ENCODE measurements around the gene SVEP1. TPM values are rescaled to one million over a fixed set of nuclear protein-coding genes. Genes with fewer than 3 reads are reported as not detected.
A peak's percentile ranks its signal among the peaks of the same experiment; 100 is the strongest.

SVEP1 gene
- total RNA-seq (under 1 TPM in 2 of 5 experiments, not detected in 3; 0.08 to 0.22 TPM), polyA plus RNA-seq (not detected), total RNA-seq (not detected)

GRCh38 chr9:110579034-110579861 is at the start of gene SVEP1:
Gene SVEP1 (minus strand): TSS chr9:110579741. CDS start chr9:110579543, 198 bp downstream.
- ChIA-PET CTCF (no interaction called here), POLR2A (no interaction called here)
- no peaks in the 10 kb centered on the region for H3K27me3 ChIP-seq (ENCODE audit: control insufficient read depth in 2 of 2, insufficient read depth in 2 of 2, low read length in 2 of 2)
- ATAC-seq (no peak), DNase-seq (no peak)
- H3K4me1 Mint-ChIP-seq, result peaks cover 0 to 4% (median 0%) of the 10 kb centered on the region in 7 donors
- no peaks in the 10 kb centered on the region for H3K4me1 ChIP-seq (ENCODE audit: control insufficient read depth in 2 of 2, insufficient read depth in 2 of 2, low read length in 2 of 2)
- no peak within 1 kb of the TSS for H3K27ac ChIP-seq (ENCODE audit: low read depth, low read length)
- H3K27ac Mint-ChIP-seq, result no peak within 1 kb of the TSS
- H3K9me3 Mint-ChIP-seq, result peaks cover 0 to 10% (median 0%) of the 10 kb centered on the region in 11 donors
- peaks cover 37 to 47% (median 38%) of the 10 kb centered on the region in 5 donors for H3K27me3 Mint-ChIP-seq
- H3K4me3 ChIP-seq (ENCODE audit: low read length), result no peak within 1 kb of the TSS
- no peaks in the 10 kb centered on the region for H3K36me3 ChIP-seq (ENCODE audit: control insufficient read depth in 2 of 3, insufficient read depth in 3 of 3, low read length in 3 of 3)
- intact Hi-C loops (cut with micrococcal nuclease), result no loop called here
- no peaks in the 10 kb centered on the region for H3K9me3 ChIP-seq (ENCODE audit: control insufficient read depth in 2 of 3, low read length in 3 of 3)
- peaks cover 0 to 4% (median 0%) of the 10 kb centered on the region in 5 donors for H3K36me3 Mint-ChIP-seq
- H3K4me3 Mint-ChIP-seq, result peak within 1 kb of the TSS in 1 of 10 donors; percentile 51

- H3K27ac ChIP-seq (ENCODE audit: low read depth, low read length), result no peak overlapping the region
- POLR2A ChIA-PET, result no interaction called here
- H3K36me3 ChIP-seq (ENCODE audit: control insufficient read depth in 2 of 3, insufficient read depth in 3 of 3, low read length in 3 of 3), result no peaks in the 10 kb centered on the region
- no peaks in the 10 kb centered on the region for H3K27me3 ChIP-seq (ENCODE audit: control insufficient read depth in 2 of 2, insufficient read depth in 2 of 2, low read length in 2 of 2)
- H3K27me3 Mint-ChIP-seq, result no peaks in the 10 kb centered on the region
- no peak overlapping the region for H3K27ac Mint-ChIP-seq
- ATAC-seq, result no peak
- peaks cover 0 to 6% (median 0%) of the 10 kb centered on the region in 11 donors for H3K9me3 Mint-ChIP-seq
- no peak for DNase-seq
- no peaks in the 10 kb centered on the region for H3K4me1 Mint-ChIP-seq
- CTCF ChIA-PET, result no interaction called here
- intact Hi-C loops (cut with micrococcal nuclease), result loop anchor here in 1 of 2 donors (10.0 kb wide), 2 partner anchors 171 to 1181 kb away; no protein-coding TSS in a partner anchor
- no peak overlapping the region for H3K4me3 Mint-ChIP-seq
- H3K4me3 ChIP-seq (ENCODE audit: low read length), result no peak overlapping the region
- H3K9me3 ChIP-seq (ENCODE audit: control insufficient read depth in 2 of 3, low read length in 3 of 3), result no peaks in the 10 kb centered on the region
- no peaks in the 10 kb centered on the region for H3K4me1 ChIP-seq (ENCODE audit: control insufficient read depth in 2 of 2, insufficient read depth in 2 of 2, low read length in 2 of 2)
- H3K36me3 Mint-ChIP-seq, result no peaks in the 10 kb centered on the region
Measured at GRCh38 chr9:110626101-110626829, 46.7 kb upstream of the SVEP1 start.

- Histone ChIP-seq H3K36me3 (ENCODE audit: control insufficient read depth in 2 of 3, insufficient read depth in 3 of 3, low read length in 3 of 3) (no peaks in the 10 kb centered on the region), H3K27ac (ENCODE audit: low read depth, low read length) (no peak overlapping the region), H3K9me3 (ENCODE audit: control insufficient read depth in 2 of 3, low read length in 3 of 3) (no peaks in the 10 kb centered on the region), H3K4me1 (ENCODE audit: control insufficient read depth in 2 of 2, insufficient read depth in 2 of 2, low read length in 2 of 2) (no peaks in the 10 kb centered on the region), H3K4me3 (ENCODE audit: low read length) (no peak overlapping the region), H3K27me3 (ENCODE audit: control insufficient read depth in 2 of 2, insufficient read depth in 2 of 2, low read length in 2 of 2) (no peaks in the 10 kb centered on the region)
- intact Hi-C loops (cut with micrococcal nuclease), result loop anchor here in 1 of 2 donors (1.0 to 10.0 kb wide), 5 partner anchors 169 to 1179 kb away; no protein-coding TSS in a partner anchor
- H3K27me3 Mint-ChIP-seq, result no peaks in the 10 kb centered on the region
- no peaks in the 10 kb centered on the region for H3K36me3 Mint-ChIP-seq
- ATAC-seq, result no peak
- no peaks in the 10 kb centered on the region for H3K4me1 Mint-ChIP-seq
- ChIA-PET CTCF (interaction anchor here (0.7 to 1.2 kb wide), 2 partner anchors 74 to 440 kb away, joined by 3 read pairs; no protein-coding TSS in a partner anchor), POLR2A (no interaction called here)
- no peak overlapping the region for H3K27ac Mint-ChIP-seq
- peak in 3 of 9 donors; percentile 3 to 16 (median 5) for DNase-seq
- no peaks in the 10 kb centered on the region for H3K9me3 Mint-ChIP-seq
- H3K4me3 Mint-ChIP-seq, result peak overlapping the region in 1 of 10 donors; percentile 42
Measured at GRCh38 chr9:110623462-110624025, 44.0 kb upstream of the SVEP1 start.

GRCh38 chr9:110622368-110622767 is 42.8 kb upstream of the SVEP1 start:
- intact Hi-C loops (cut with micrococcal nuclease), result loop anchor here in 1 of 2 donors (5.0 to 10.0 kb wide), 4 partner anchors 168 to 1178 kb away; no protein-coding TSS in a partner anchor
- POLR2A ChIA-PET, result no interaction called here
- ATAC-seq, result no peak

GRCh38 chr9:110620726-110621125 is 41.2 kb upstream of the SVEP1 start:
- H3K27me3 Mint-ChIP-seq, result peaks cover 0 to 4% (median 0%) of the 10 kb centered on the region in 5 donors
- Histone ChIP-seq H3K27ac (ENCODE audit: low read depth, low read length) (no peak overlapping the region), H3K4me1 (ENCODE audit: control insufficient read depth in 2 of 2, insufficient read depth in 2 of 2, low read length in 2 of 2) (no peaks in the 10 kb centered on the region), H3K27me3 (ENCODE audit: control insufficient read depth in 2 of 2, insufficient read depth in 2 of 2, low read length in 2 of 2) (no peaks in the 10 kb centered on the region), H3K4me3 (ENCODE audit: low read length) (no peak overlapping the region), H3K9me3 (ENCODE audit: control insufficient read depth in 2 of 3, low read length in 3 of 3) (no peaks in the 10 kb centered on the region), H3K36me3 (ENCODE audit: control insufficient read depth in 2 of 3, insufficient read depth in 3 of 3, low read length in 3 of 3) (no peaks in the 10 kb centered on the region)
- ATAC-seq (no peak), DNase-seq (no peak)
- no peak overlapping the region for H3K4me3 Mint-ChIP-seq
- H3K27ac Mint-ChIP-seq, result no peak overlapping the region
- no peaks in the 10 kb centered on the region for H3K4me1 Mint-ChIP-seq
- no peaks in the 10 kb centered on the region for H3K9me3 Mint-ChIP-seq
- intact Hi-C loops (cut with micrococcal nuclease), result loop anchor here in 1 of 2 donors (5.0 to 10.0 kb wide), 4 partner anchors 166 to 1176 kb away; no protein-coding TSS in a partner anchor
- ChIA-PET CTCF (no interaction called here), POLR2A (no interaction called here)
- no peaks in the 10 kb centered on the region for H3K36me3 Mint-ChIP-seq

More at GRCh38 chr9:110622368-110622767, 42.8 kb upstream of the SVEP1 start:
- Mint-ChIP-seq H3K27ac (no peak overlapping the region), H3K36me3 (no peaks in the 10 kb centered on the region), H3K27me3 (no peaks in the 10 kb centered on the region), H3K4me3 (no peak overlapping the region), H3K9me3 (no peaks in the 10 kb centered on the region), H3K4me1 (no peaks in the 10 kb centered on the region)
- Histone ChIP-seq H3K9me3 (ENCODE audit: control insufficient read depth in 2 of 3, low read length in 3 of 3) (no peaks in the 10 kb centered on the region), H3K4me1 (ENCODE audit: control insufficient read depth in 2 of 2, insufficient read depth in 2 of 2, low read length in 2 of 2) (no peaks in the 10 kb centered on the region), H3K27me3 (ENCODE audit: control insufficient read depth in 2 of 2, insufficient read depth in 2 of 2, low read length in 2 of 2) (no peaks in the 10 kb centered on the region), H3K36me3 (ENCODE audit: control insufficient read depth in 2 of 3, insufficient read depth in 3 of 3, low read length in 3 of 3) (no peaks in the 10 kb centered on the region), H3K27ac (ENCODE audit: low read depth, low read length) (no peak overlapping the region), H3K4me3 (ENCODE audit: low read length) (no peak overlapping the region)
- CTCF ChIA-PET, result interaction anchor here (1.2 kb wide), 1 partner anchor 439 kb away, joined by 3 read pairs; no protein-coding TSS in a partner anchor
- no peak for DNase-seq

GRCh38 chr9:110619831-110620230 is 40.3 kb upstream of the SVEP1 start:
- H3K36me3 ChIP-seq (ENCODE audit: control insufficient read depth in 2 of 3, insufficient read depth in 3 of 3, low read length in 3 of 3), result no peaks in the 10 kb centered on the region
- ChIA-PET CTCF (no interaction called here), POLR2A (no interaction called here)
- H3K4me1 Mint-ChIP-seq, result no peaks in the 10 kb centered on the region
- no peak for DNase-seq
- H3K27me3 Mint-ChIP-seq, result peaks cover 0 to 4% (median 0%) of the 10 kb centered on the region in 5 donors
- H3K9me3 ChIP-seq (ENCODE audit: control insufficient read depth in 2 of 3, low read length in 3 of 3), result no peaks in the 10 kb centered on the region
- no peak overlapping the region for H3K4me3 Mint-ChIP-seq
- no peaks in the 10 kb centered on the region for H3K9me3 Mint-ChIP-seq
- intact Hi-C loops (cut with micrococcal nuclease), result loop anchor here in 1 of 2 donors (5.0 to 10.0 kb wide), 4 partner anchors 165 to 1175 kb away; no protein-coding TSS in a partner anchor
- H3K4me1 ChIP-seq (ENCODE audit: control insufficient read depth in 2 of 2, insufficient read depth in 2 of 2, low read length in 2 of 2), result no peaks in the 10 kb centered on the region
- H3K27ac ChIP-seq (ENCODE audit: low read depth, low read length), result no peak overlapping the region
- no peaks in the 10 kb centered on the region for H3K36me3 Mint-ChIP-seq
- no peak overlapping the region for H3K27ac Mint-ChIP-seq
- no peak overlapping the region for H3K4me3 ChIP-seq (ENCODE audit: low read length)
- no peaks in the 10 kb centered on the region for H3K27me3 ChIP-seq (ENCODE audit: control insufficient read depth in 2 of 2, insufficient read depth in 2 of 2, low read length in 2 of 2)
- no peak for ATAC-seq
